K562 (cell line): ENCODE measurements around the gene ABITRAM. TPM values are rescaled to one million over a fixed set of nuclear protein-coding genes. Genes with fewer than 3 reads are reported as not detected.

Experiments
- CC2D1A ChIP-seq: fragments of 450-650 bp; IDR thresholded peaks from 2 replicates; pipeline ENCODE4 v1.6.1; 2017; ENCODE audit warnings: mild to moderate bottlenecking
- ESRRB ChIP-seq: fragments of 250-450 bp; sonication (Bioruptor Pico); IDR thresholded peaks from 2 replicates; pipeline ENCODE4 v1.5.0; 2020; ENCODE audit warnings: mild to moderate bottlenecking, moderate library complexity, borderline replicate concordance
- HMGN3 ChIP-seq: IDR thresholded peaks from 2 replicates; pipeline ENCODE4 v1.6.1; 2011; ENCODE audit warnings: borderline replicate concordance, low read depth, mild to moderate bottlenecking, mixed read lengths, low read length; ENCODE audit not compliant: insufficient read length; ENCODE audit errors: extremely low read depth
- HNRNPL ChIP-seq: fragments of 200-400 bp; formaldehyde crosslinking; IDR thresholded peaks from 2 replicates; pipeline ENCODE4 v1.6.1; 2017; ENCODE audit warnings: low read depth, mild to moderate bottlenecking, low read length
- KDM2B ChIP-seq: fragments of 250-450 bp; sonication (Bioruptor Pico); IDR thresholded peaks from 2 replicates; pipeline ENCODE4 v1.8.0; 2021; ENCODE audit warnings: mild to moderate bottlenecking, moderate library complexity
- NFXL1 ChIP-seq: fragments of 450-650 bp; formaldehyde crosslinking; IDR thresholded peaks from 2 replicates; pipeline ENCODE4 v1.4.0; 2021; ENCODE audit warnings: mild to moderate bottlenecking
- PML ChIP-seq: IDR thresholded peaks from 2 replicates; pipeline ENCODE4 v1.6.1; 2012; ENCODE audit warnings: low read length, inconsistent platforms
- PYGO2 ChIP-seq: fragments of 450-650 bp; IDR thresholded peaks from 2 replicates; pipeline ENCODE4 v1.6.1; 2016; ENCODE audit warnings: mild to moderate bottlenecking, missing genetic modification characterization, moderate library complexity, missing compliant biosample characterization
- SAP30 ChIP-seq: fragments of 200-600 bp; sonication (generic); IDR thresholded peaks from 2 replicates; pipeline ENCODE4 v1.6.1; 2012; ENCODE audit warnings: borderline replicate concordance, low read depth, mild to moderate bottlenecking, moderate library complexity, low read length, control low read depth, inconsistent platforms; ENCODE audit not compliant: insufficient read depth, poor library complexity, severe bottlenecking
- SMAD4 ChIP-seq: fragments of 250-450 bp; sonication (Bioruptor Pico); conservative IDR thresholded peaks from 2 replicates; pipeline ENCODE4 v1.8.0; 2021; ENCODE audit warnings: inconsistent platforms, mild to moderate bottlenecking, moderate library complexity
- SRF ChIP-seq, 2 experiments: fragments of 250-450, 450-650 bp in 1 of 2; sonication (Bioruptor Pico) in 1 of 2; sonication (generic) in 1 of 2; formaldehyde crosslinking; IDR thresholded peaks; 2 replicates each; pipeline versions ENCODE4 v1.5.0 to v1.5.1; 2020 to 2022; ENCODE audit warnings: mild to moderate bottlenecking in 1 of 2, missing genetic modification reagents in 1 of 2
- ZNF174 ChIP-seq: fragments of 250-450 bp; sonication (Bioruptor Pico); IDR thresholded peaks from 2 replicates; pipeline ENCODE4 v1.4.0; 2020; ENCODE audit warnings: mild to moderate bottlenecking
- ZNF217 ChIP-seq: sonication (generic); formaldehyde crosslinking; IDR thresholded peaks from 2 replicates; pipeline ENCODE4 v1.8.0; 2022; ENCODE audit warnings: mild to moderate bottlenecking, missing genetic modification reagents
- ZNF408 ChIP-seq: fragments of 250-450 bp; sonication (Bioruptor Pico); IDR thresholded peaks from 2 replicates; pipeline ENCODE4 v1.4.0; 2020; ENCODE audit warnings: low read depth, mild to moderate bottlenecking, moderate library complexity
- ZNF436 ChIP-seq: fragments of 250-450, 450-650 bp; sonication (Bioruptor Pico); formaldehyde crosslinking; IDR thresholded peaks from 2 replicates; pipeline ENCODE4 v1.7.0; 2020; ENCODE audit warnings: mild to moderate bottlenecking
- ZNF696 ChIP-seq: fragments of 250-450 bp; sonication (Bioruptor Pico); conservative IDR thresholded peaks from 2 replicates; pipeline ENCODE4 v1.4.0; 2020; ENCODE audit warnings: mild to moderate bottlenecking, moderate library complexity
- polyA plus RNA-seq, 8 experiments: library from polyadenylated mRNA; depleted of rRNA in 4 of 8; stranded (reverse) in 5 of 8; unstranded in 3 of 8; fragments of >200 nt; fragmentation: Nextera tagmentation in 2 of 8; fragmentation: Illumina TruSeq in 1 of 8; extraction: Ambion mirVana in 2 of 8; extraction: Trizol in 1 of 8; gene quantifications; 2 replicates each; pipeline versions ENCODE4 v1.2.1 to v1.2.3, GENCODE V29; 2011 to 2014; ENCODE audit warnings: inconsistent platforms in 1 of 8, missing spikeins in 1 of 8
- total RNA-seq, 7 experiments: library from RNA; depleted of rRNA in 6 of 7; stranded (reverse); fragments of >200 nt in 6 of 7; fragmentation: Illumina TruSeq in 2 of 7; extraction: Trizol in 2 of 7; gene quantifications; 2 replicates each; pipeline versions ENCODE4 v1.2.1 to v1.2.3, GENCODE V29; 2011 to 2021; ENCODE audit warnings: low replicate concordance in 1 of 7
- TF ChIP-seq, protein P1 (sequence below): sonication (generic); formaldehyde crosslinking; IDR thresholded peaks from 2 replicates; pipeline ENCODE4 v1.5.0; 2020; ENCODE audit warnings: missing genetic modification reagents
- TF ChIP-seq, protein P2 (sequence below), 2 experiments: IDR thresholded peaks in 1 of 2; conservative IDR thresholded peaks in 1 of 2; 2 replicates each; pipeline ENCODE4 v1.6.1; 2016; ENCODE audit warnings: low read depth in 2 of 2, mild to moderate bottlenecking in 1 of 2, missing compliant biosample characterization in 1 of 2, missing genetic modification characterization in 1 of 2, moderate library complexity in 1 of 2
- TF ChIP-seq, protein P3 (sequence below), 2 experiments: fragments of 450-650 bp in 1 of 2; IDR thresholded peaks; 2 replicates each; pipeline ENCODE4 v1.6.1; 2011 to 2017; ENCODE audit warnings: low read depth in 2 of 2, antibody characterized with exemption in 1 of 2, borderline replicate concordance in 1 of 2, low read length in 1 of 2, mild to moderate bottlenecking in 1 of 2, mixed read lengths in 1 of 2; ENCODE audit not compliant: control insufficient read depth in 1 of 2
- TF ChIP-seq, protein P4 (sequence below): fragments of 250-450 bp; sonication (Bioruptor Pico); IDR thresholded peaks from 2 replicates; pipeline ENCODE4 v1.5.0; 2021

Gene ABITRAM
- total and polyA plus RNA-seq, 9 of the 15 experiments (the other 6 are each of a cell fraction or from before 2014, with no cell fraction given): 8.9 to 47.6 (median 28.4) TPM

DNA sequence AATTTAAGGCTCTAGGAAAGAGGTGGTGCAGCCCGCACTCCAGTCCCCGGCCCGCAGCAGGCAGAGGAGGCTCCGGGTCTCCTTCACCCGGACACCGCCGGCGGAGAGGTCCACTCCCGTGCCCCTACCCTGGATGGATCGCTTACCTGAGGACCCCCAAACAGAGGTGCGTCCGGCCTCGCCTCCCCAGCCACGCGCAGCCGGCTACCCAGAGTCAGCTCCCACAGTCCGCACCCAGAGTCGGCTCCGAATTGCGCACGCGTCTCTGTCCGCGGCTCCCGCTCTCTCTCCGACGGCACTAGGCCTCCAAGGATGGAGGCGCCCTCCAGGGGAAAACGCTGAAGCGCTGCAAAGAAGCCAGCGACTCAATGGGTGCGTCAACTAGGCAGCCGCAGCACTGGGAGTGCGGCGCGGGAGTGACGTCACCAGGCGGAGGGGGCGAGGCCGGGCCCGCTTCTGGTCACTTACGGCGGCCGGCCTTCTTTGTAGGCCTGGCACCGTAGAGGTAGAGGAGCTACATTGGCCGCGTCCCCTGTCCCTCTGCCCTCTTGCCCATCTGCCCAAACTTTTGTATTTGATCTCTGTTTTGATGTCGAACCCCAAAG lies 380 bp upstream of the ABITRAM start, which contains the start of gene ELP1 (continued):
- peak; percentile 80 for TF ChIP-seq HMGN3
- no peak for TF ChIP-seq CC2D1A
- TF ChIP-seq SRF (CRISPR knock-in tag; IDR thresholded peaks at IDR 0.05): no peak
- no peak for TF ChIP-seq SAP30
- TF ChIP-seq SMAD4: peak; percentile 65
- no peak for TF ChIP-seq ZNF217 (CRISPR knock-in tag)
- no peak; the same call in 1 of the 2 replicates for TF ChIP-seq PML
- TF ChIP-seq, protein P1, sequence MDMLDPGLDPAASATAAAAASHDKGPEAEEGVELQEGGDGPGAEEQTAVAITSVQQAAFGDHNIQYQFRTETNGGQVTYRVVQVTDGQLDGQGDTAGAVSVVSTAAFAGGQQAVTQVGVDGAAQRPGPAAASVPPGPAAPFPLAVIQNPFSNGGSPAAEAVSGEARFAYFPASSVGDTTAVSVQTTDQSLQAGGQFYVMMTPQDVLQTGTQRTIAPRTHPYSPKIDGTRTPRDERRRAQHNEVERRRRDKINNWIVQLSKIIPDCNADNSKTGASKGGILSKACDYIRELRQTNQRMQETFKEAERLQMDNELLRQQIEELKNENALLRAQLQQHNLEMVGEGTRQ (CRISPR knock-in tag): no peak
- no peak for TF ChIP-seq ZNF696 (CRISPR knock-in tag)
- no peak; the same call in 1 of the 2 replicates for TF ChIP-seq KDM2B (CRISPR knock-in tag)
- no peak for TF ChIP-seq ZNF174 (CRISPR knock-in tag)
- TF ChIP-seq, protein P2, sequence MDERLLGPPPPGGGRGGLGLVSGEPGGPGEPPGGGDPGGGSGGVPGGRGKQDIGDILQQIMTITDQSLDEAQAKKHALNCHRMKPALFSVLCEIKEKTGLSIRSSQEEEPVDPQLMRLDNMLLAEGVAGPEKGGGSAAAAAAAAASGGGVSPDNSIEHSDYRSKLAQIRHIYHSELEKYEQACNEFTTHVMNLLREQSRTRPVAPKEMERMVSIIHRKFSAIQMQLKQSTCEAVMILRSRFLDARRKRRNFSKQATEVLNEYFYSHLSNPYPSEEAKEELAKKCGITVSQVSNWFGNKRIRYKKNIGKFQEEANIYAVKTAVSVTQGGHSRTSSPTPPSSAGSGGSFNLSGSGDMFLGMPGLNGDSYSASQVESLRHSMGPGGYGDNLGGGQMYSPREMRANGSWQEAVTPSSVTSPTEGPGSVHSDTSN (CRISPR knock-in tag; IDR thresholded peaks at IDR 0.05; ENCODE audit: low read depth): no peak
- TF ChIP-seq, protein P2 (tag; conservative IDR thresholded peaks at IDR 0.05; ENCODE audit: low read depth): no peak
- no peak for TF ChIP-seq PYGO2 (tag)
- TF ChIP-seq ZNF436: no peak
- TF ChIP-seq ZNF408: no peak
- TF ChIP-seq ESRRB (CRISPR knock-in tag): no peak
- TF ChIP-seq, protein P3, sequence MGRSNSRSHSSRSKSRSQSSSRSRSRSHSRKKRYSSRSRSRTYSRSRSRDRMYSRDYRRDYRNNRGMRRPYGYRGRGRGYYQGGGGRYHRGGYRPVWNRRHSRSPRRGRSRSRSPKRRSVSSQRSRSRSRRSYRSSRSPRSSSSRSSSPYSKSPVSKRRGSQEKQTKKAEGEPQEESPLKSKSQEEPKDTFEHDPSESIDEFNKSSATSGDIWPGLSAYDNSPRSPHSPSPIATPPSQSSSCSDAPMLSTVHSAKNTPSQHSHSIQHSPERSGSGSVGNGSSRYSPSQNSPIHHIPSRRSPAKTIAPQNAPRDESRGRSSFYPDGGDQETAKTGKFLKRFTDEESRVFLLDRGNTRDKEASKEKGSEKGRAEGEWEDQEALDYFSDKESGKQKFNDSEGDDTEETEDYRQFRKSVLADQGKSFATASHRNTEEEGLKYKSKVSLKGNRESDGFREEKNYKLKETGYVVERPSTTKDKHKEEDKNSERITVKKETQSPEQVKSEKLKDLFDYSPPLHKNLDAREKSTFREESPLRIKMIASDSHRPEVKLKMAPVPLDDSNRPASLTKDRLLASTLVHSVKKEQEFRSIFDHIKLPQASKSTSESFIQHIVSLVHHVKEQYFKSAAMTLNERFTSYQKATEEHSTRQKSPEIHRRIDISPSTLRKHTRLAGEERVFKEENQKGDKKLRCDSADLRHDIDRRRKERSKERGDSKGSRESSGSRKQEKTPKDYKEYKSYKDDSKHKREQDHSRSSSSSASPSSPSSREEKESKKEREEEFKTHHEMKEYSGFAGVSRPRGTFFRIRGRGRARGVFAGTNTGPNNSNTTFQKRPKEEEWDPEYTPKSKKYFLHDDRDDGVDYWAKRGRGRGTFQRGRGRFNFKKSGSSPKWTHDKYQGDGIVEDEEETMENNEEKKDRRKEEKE (IDR thresholded peaks at IDR 0.05; ENCODE audit: borderline replicate concordance in 1 of 2, control insufficient read depth in 1 of 2, low read depth in 2 of 2, low read length in 1 of 2): no peak
- no peak for TF ChIP-seq HNRNPL
- TF ChIP-seq, protein P4, sequence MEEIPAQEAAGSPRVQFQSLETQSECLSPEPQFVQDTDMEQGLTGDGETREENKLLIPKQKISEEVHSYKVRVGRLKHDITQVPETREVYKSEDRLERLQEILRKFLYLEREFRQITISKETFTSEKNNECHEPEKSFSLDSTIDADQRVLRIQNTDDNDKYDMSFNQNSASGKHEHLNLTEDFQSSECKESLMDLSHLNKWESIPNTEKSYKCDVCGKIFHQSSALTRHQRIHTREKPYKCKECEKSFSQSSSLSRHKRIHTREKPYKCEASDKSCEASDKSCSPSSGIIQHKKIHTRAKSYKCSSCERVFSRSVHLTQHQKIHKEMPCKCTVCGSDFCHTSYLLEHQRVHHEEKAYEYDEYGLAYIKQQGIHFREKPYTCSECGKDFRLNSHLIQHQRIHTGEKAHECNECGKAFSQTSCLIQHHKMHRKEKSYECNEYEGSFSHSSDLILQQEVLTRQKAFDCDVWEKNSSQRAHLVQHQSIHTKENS (CRISPR knock-in tag): no peak
- TF ChIP-seq NFXL1: no peak
